Neuronal stem cell (in vitro differentiated cells): ENCODE measurements around the gene ZBTB24.

Experiments
- DNase-seq: peaks from one replicate; pipeline ENCODE4 v3.0.0-alpha.2; 2013; ENCODE audit warnings: low spot score
- H2AFZ ChIP-seq: one replicate; pipeline ENCODE4 v1.6.1; 2013; ENCODE audit warnings: mild to moderate bottlenecking, low read length, inconsistent platforms
- H2AK5ac ChIP-seq: 2 replicates; pipeline ENCODE4 v1.6.1; 2013; ENCODE audit warnings: low read depth, mild to moderate bottlenecking, inconsistent platforms, low read length, moderate library complexity, mixed read lengths
- H2BK120ac ChIP-seq: 2 replicates; pipeline ENCODE4 v1.6.1; 2013; ENCODE audit warnings: low read depth, mild to moderate bottlenecking, inconsistent platforms, low read length, moderate library complexity, mixed read lengths
- H2BK12ac ChIP-seq: one replicate; pipeline ENCODE4 v1.6.1; 2013; ENCODE audit warnings: low read length, inconsistent platforms
- H2BK15ac ChIP-seq: 2 replicates; pipeline ENCODE4 v1.6.1; 2013; ENCODE audit warnings: mild to moderate bottlenecking, low read length, inconsistent platforms, mixed read lengths
- H2BK5ac ChIP-seq: one replicate; pipeline ENCODE4 v1.6.1; 2013; ENCODE audit warnings: inconsistent platforms, mild to moderate bottlenecking, low read length, moderate library complexity
- H3K14ac ChIP-seq: one replicate; pipeline ENCODE4 v1.6.1; 2013; ENCODE audit warnings: low read length, inconsistent platforms
- H3K18ac ChIP-seq: 2 replicates; pipeline ENCODE4 v1.6.1; 2013; ENCODE audit warnings: low read length, inconsistent platforms
- H3K23ac ChIP-seq: 2 replicates; pipeline ENCODE4 v1.6.1; 2013; ENCODE audit warnings: low read depth, mild to moderate bottlenecking, mixed read lengths, low read length, inconsistent platforms; ENCODE audit not compliant: poor library complexity
- H3K27ac ChIP-seq: replicated peaks from 3 replicates; pipeline ENCODE4 v1.5.1; 2013; ENCODE audit warnings: low read length, inconsistent platforms
- H3K27me3 ChIP-seq, 3 experiments: 2 replicates each; pipeline ENCODE4 v1.6.1; 2013; ENCODE audit warnings: low read length in 3 of 3, mild to moderate bottlenecking in 2 of 3, inconsistent platforms in 1 of 3, low read depth in 1 of 3, mixed read lengths in 1 of 3, moderate library complexity in 1 of 3; ENCODE audit not compliant: control insufficient read depth in 3 of 3, insufficient read depth in 3 of 3
- H3K36me3 ChIP-seq, 2 donors: replicated peaks in 1 of 2; 2 replicates each; pipeline ENCODE4 v1.6.1; 2013; ENCODE audit warnings: low read length in 2 of 2; ENCODE audit not compliant: control insufficient read depth in 2 of 2, insufficient read depth in 2 of 2
- H3K4ac ChIP-seq: 2 replicates; pipeline ENCODE4 v1.6.1; 2013; ENCODE audit warnings: inconsistent platforms, mild to moderate bottlenecking, low read length, moderate library complexity
- H3K4me1 ChIP-seq, 2 donors: 1 replicate in 1 of 2; 2 replicates in 1 of 2; pipeline ENCODE4 v1.6.1; 2013; ENCODE audit warnings: low read length in 2 of 2, low read depth in 1 of 2; ENCODE audit not compliant: control insufficient read depth in 2 of 2, insufficient read depth in 1 of 2
- H3K4me2 ChIP-seq: one replicate; pipeline ENCODE4 v1.6.1; 2013; ENCODE audit warnings: mild to moderate bottlenecking, low read length, inconsistent platforms; ENCODE audit not compliant: insufficient read depth, poor library complexity, severe bottlenecking
- H3K4me3 ChIP-seq, 2 donors: 2 replicates each; pipeline ENCODE4 v1.5.1; 2013; ENCODE audit warnings: low read length in 2 of 2, mild to moderate bottlenecking in 2 of 2, inconsistent platforms in 1 of 2, moderate library complexity in 1 of 2
- H3K79me1 ChIP-seq: one replicate; pipeline ENCODE4 v1.6.1; 2013; ENCODE audit warnings: low read depth, mild to moderate bottlenecking, inconsistent platforms, low read length, moderate library complexity
- H3K9ac ChIP-seq: one replicate; pipeline ENCODE4 v1.6.1; 2013; ENCODE audit warnings: mild to moderate bottlenecking, low read depth, low read length, inconsistent platforms; ENCODE audit not compliant: poor library complexity
- H3K9me3 ChIP-seq, 2 donors: replicated peaks in 1 of 2; 2 replicates each; pipeline versions ENCODE3 to v1.6.1; 2013; ENCODE audit warnings: low read length in 2 of 2, mild to moderate bottlenecking in 2 of 2, inconsistent platforms in 1 of 2, low read depth in 1 of 2, mixed read lengths in 1 of 2, moderate library complexity in 1 of 2; ENCODE audit not compliant: control insufficient read depth in 2 of 2, insufficient read depth in 1 of 2
- H4K8ac ChIP-seq: one replicate; pipeline ENCODE4 v1.6.1; 2013; ENCODE audit warnings: low read depth, mild to moderate bottlenecking, inconsistent platforms, low read length, moderate library complexity
- H4K91ac ChIP-seq: one replicate; pipeline ENCODE4 v1.6.1; 2013; ENCODE audit warnings: low read length, low read depth, mild to moderate bottlenecking, inconsistent platforms; ENCODE audit not compliant: poor library complexity
- WGBS, 2 donors: extraction: QIAGEN DNeasy Blood & Tissue Kit; methylation state at CpG; one replicate each; pipeline ENCODE4 v1.1.7; 2013; ENCODE audit warnings: missing lambda C conversion rate in 2 of 2, mixed read lengths in 1 of 2; ENCODE audit not compliant: insufficient read length in 2 of 2, insufficient replicate concordance in 1 of 2; ENCODE audit errors: extremely low coverage in 2 of 2; 5-methylcytosine and 5-hydroxymethylcytosine counted together

The ZBTB24 gene

DNA sequence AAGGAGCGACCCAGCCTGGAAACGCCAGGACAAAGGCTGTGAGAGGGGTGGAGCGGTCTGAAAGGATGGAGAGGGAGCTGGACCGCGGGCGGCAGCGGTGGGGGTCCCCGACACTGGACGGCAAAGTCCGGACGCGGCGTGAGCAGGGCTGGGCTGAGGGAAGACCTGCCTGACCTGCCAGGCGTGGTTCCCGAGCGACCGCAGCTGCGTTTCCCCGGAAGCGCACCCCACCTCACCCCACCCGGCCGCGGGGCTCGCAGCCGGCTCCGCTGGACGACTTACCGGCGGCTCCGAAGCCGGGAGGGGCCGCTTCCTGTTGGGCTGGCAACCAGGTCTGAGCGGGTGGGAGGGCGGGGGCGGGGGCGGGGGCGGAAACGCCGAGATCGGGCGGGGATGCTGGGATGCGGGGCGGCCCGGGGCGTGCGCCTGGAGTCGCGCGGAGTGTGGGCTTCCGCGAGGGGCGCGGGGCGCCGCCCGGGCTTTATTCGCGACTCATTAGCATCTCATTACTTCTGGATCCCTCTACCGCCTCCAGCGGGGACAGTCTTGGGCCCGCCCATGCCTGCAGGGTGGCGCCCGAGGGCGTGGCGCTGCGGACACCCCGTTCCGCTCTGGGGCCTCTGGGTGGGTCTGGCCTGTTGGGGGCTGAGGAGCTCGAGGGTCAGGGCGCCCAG lies 27.4 kb downstream of the ZBTB24 start, which contains the start of gene MICAL1:
MICAL1 (minus strand) TSS at position 336 of the 674 bp plus-strand sequence. CDS start 1,576 bp downstream, outside the sequence.
- DNase-seq = peak; percentile 68
- Histone ChIP-seq H3K27me3 (no peaks in the 10 kb centered on the region), H2BK120ac (peak within 1 kb of the TSS; percentile 76), H3K9ac (peak within 1 kb of the TSS; percentile 94), H3K4ac (peak within 1 kb of the TSS; percentile 45), H4K8ac (no peak within 1 kb of the TSS), H3K18ac (peak within 1 kb of the TSS; percentile 99), H3K4me2 (peak within 1 kb of the TSS; percentile 97), H3K4me1 (peaks cover 8 to 18% of the 10 kb centered on the region in 2 donors), H3K14ac (peak within 1 kb of the TSS; percentile 86), H3K23ac (peak within 1 kb of the TSS; percentile 81), H2AK5ac (peak within 1 kb of the TSS; percentile 88), H2BK5ac (peak within 1 kb of the TSS; percentile 79), H2AFZ (peak within 1 kb of the TSS; percentile 99), H3K36me3 (peaks cover 12 to 24% of the 10 kb centered on the region in 2 donors), H2BK15ac (peak within 1 kb of the TSS; percentile 87), H3K27ac (peak within 1 kb of the TSS; percentile 81), H3K79me1 (peaks cover 9% of the 10 kb centered on the region), H3K4me3 (peak within 1 kb of the TSS; percentile 87 to 96), H3K9me3 (no peaks in the 10 kb centered on the region), H2BK12ac (peak within 1 kb of the TSS; percentile 69), H4K91ac (peak within 1 kb of the TSS; percentile 77)
- no CpG with 5 or more reads among the region's 70 CpGs for WGBS, 2 donors

- no CpG with 5 or more reads among the region's 48 CpGs for WGBS, 2 donors
- Histone ChIP-seq H3K18ac (peak overlapping the region; percentile 99), H3K4me3 (peak overlapping the region; percentile 87 to 96), H4K8ac (no peak overlapping the region), H3K27ac (peak overlapping the region; percentile 81), H3K36me3 (peaks cover 12 to 29% of the 10 kb centered on the region in 2 donors), H3K4me1 (peaks cover 8 to 18% of the 10 kb centered on the region in 2 donors), H3K9ac (peak overlapping the region; percentile 92), H3K79me1 (peaks cover 9% of the 10 kb centered on the region), H2BK120ac (peak overlapping the region; percentile 76), H3K23ac (peak overlapping the region; percentile 81), H2BK15ac (peak overlapping the region; percentile 87), H2AFZ (peak overlapping the region; percentile 99), H2BK5ac (peak overlapping the region; percentile 79), H2AK5ac (peak overlapping the region; percentile 88), H3K9me3 (no peaks in the 10 kb centered on the region), H3K14ac (peak overlapping the region; percentile 86), H4K91ac (peak overlapping the region; percentile 77), H2BK12ac (peak overlapping the region; percentile 69), H3K4me2 (peak overlapping the region; percentile 97), H3K27me3 (no peaks in the 10 kb centered on the region), H3K4ac (peak overlapping the region; percentile 45)
- no peak for DNase-seq
These were observed 28.3 kb downstream of the ZBTB24 start for GRCh38 chr6:109454496-109455436.

DNA sequence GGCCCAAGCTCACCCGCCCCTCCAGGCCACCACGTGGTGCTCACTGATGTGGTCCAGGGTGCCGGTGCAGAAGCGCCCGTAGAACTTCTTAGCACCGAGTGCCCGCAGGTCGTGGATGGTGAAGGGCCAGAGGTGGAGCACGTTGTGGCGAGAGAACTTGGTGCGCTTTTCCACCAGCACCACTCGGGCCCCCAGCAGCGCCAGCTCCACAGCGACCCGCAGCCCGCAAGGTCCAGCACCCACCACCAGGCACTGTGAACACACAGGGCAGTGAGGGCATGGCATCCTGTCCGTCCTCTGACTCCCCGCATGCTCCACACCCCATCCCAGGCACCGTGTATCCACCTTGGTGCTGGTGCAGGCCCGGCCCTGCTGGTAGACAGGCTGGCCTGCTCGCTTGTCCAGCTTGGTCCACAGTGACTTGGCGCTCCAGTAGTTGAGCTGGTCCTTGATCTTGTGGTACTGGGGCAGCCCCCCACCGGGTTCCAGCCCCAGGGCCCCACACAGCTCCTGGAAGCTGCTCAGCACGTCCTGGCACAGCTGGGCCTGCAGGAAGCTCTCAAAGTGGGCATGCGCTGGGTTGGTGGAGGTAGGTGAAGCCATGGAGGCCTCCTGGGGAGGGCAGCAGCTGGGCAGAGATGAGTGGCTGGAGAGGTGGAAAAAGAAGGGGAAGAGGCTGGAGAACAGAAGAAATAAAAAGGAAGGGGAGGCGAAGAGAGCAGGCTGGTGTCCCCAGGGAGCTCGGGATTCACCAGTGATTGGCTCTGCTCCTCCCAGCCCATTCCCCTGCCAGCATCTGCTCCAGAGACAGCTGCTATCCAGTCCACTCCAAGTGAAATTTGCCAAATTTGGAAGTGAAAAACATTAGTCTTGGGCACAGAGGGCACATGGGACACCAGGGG lies 29.2 kb downstream of the ZBTB24 start:
- no peak overlapping the region for H4K91ac ChIP-seq
- no peak for DNase-seq
- peak overlapping the region; percentile 99 for H2AFZ ChIP-seq
- H2BK5ac ChIP-seq = peak overlapping the region; percentile 67
- peak overlapping the region; percentile 80 for H3K18ac ChIP-seq
- peak overlapping the region; percentile 72 for H3K9ac ChIP-seq
- no peak overlapping the region for H3K4ac ChIP-seq
- peak overlapping the region; percentile 58 for H3K14ac ChIP-seq
- H3K79me1 ChIP-seq = peaks cover 9% of the 10 kb centered on the region
- H3K23ac ChIP-seq = peak overlapping the region; percentile 37
- H2BK12ac ChIP-seq = peak overlapping the region; percentile 75
- peak overlapping the region; percentile 74 to 96 for H3K4me3 ChIP-seq
- peak overlapping the region; percentile 97 for H3K4me2 ChIP-seq
- no peaks in the 10 kb centered on the region for H3K27me3 ChIP-seq
- H2AK5ac ChIP-seq = peak overlapping the region; percentile 95
- peak overlapping the region; percentile 87 for H2BK15ac ChIP-seq
- no peak overlapping the region for H3K27ac ChIP-seq
- H3K36me3 ChIP-seq = peaks cover 14 to 32% of the 10 kb centered on the region in 2 donors
- no peak overlapping the region for H2BK120ac ChIP-seq
- no peaks in the 10 kb centered on the region for H3K9me3 ChIP-seq
- WGBS, 2 donors = no CpG with 5 or more reads among the region's 27 CpGs
- H4K8ac ChIP-seq = no peak overlapping the region
- peaks cover 8 to 15% of the 10 kb centered on the region in 2 donors for H3K4me1 ChIP-seq
